GM21576 (cell line): ENCODE results near the gene SOWAHC.

ENCODE experiments used
- ATAC-seq: cut with Tn5 transposase; IDR thresholded peaks from one replicate; pipeline ENCODE4 v1.9.1; 2021; ENCODE audit warnings: mild to moderate bottlenecking, moderate library complexity; ENCODE audit not compliant: unreplicated experiment

SOWAHC gene

GRCh38 chr2:109645412-109646184 lies 31.4 kb downstream of the SOWAHC start:
- no peak for ATAC-seq

DNA sequence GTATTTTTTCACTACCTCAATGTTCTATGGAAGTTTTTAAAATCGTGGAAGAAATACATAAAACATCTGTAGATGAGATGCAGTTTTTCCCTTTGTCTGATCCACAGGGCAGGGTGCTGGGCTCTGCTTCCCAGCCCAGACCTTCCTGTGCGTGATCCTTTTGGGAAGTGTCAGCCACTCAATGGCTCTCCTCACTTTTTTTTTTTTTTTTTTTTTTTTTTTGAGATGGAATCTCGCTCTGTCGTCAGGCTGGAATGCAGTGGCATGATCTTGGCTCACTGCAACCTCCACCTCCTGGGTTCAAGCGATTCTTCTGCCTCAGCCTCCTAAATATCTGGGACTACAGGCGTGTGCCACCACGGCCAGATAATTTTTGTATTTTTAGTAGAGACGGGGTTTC lies 32.8 kb downstream of the SOWAHC start:
- no peak for ATAC-seq

DNA sequence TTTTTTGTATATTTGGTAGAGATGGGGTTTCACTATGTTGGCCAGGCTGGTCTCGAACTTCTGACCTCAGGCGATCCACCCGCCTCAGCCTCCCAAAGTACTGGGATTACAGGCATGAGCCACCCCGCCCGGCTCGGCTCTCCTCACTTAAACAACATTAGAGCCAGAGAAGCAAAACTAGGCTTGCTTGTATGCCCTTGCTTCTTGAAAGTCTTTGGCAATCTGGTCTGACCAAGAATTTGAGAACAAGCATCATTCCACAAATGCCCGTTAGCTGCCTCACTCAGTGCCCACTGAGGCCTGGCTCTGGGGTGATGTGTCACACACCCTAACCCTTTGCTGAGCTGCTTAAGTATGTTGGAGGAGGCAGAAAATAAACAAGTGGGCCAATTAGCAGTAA lies 33.5 kb downstream of the SOWAHC start:
- ATAC-seq: no peak

DNA sequence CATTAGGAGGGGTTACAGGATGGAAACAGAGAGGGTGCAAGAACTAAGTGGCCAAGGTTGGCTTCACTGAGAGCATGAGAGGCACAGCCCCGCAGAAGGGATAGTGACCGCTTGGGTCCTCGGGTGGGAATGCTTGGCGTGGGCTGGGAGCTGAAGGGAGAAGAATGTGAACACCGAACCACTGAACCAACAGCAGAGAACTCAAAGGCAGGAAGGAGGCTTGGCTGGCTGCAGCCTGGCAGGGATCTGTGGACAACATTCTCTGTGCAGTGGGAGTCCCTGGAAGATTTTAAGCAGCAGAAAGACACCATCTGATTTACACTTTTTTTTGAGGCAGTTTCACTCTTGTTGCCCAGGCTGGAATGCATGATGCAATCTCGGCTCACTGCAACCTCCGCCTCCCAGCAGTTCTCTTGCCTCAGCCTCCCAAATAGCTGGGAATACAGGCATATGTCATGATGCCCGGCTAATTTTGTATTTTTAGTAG lies 33.9 kb downstream of the SOWAHC start:
- ATAC-seq: no peak

- ATAC-seq: no peak
Observed at GRCh38 chr2:109649736-109650695, 35.9 kb downstream of the SOWAHC start.

DNA sequence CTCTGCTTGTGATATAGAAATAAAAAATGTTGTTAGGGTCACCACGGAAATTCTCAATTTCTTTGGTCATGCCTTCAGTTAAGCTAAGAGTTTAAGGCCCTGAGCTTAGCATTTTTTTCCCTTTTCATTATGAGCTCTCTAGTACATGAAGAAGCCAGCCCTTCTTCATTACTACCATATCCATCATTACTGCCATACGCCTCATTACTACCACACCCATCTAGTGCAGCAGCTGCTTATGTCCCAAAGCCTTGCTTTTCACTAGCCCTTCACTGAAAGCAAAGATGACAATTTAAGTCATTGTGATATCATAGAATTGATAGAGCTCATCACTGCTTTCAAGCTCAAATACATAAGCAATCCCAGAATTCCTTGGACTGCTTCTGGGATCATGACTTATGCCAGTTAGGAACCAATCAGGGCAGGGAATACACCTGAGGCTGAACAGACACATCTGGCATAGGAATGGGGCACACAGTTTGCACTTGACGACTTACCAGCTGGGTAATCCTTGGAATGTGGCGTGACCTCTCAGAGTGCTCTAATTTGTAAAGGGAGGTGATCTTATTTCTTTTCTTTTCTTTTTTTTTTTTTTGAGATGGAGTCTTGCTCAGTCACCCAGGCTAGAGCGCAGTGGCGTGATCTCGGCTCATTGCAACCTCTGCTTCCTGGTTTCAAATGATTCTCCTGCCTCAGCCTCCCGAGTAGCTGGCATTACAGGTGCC lies 40.3 kb downstream of the SOWAHC start:
- no peak for ATAC-seq

- no peak for ATAC-seq
Observed at GRCh38 chr2:109655287-109655686, 41.1 kb downstream of the SOWAHC start.

- no peak for ATAC-seq
Observed at GRCh38 chr2:109659396-109660045, 45.4 kb downstream of the SOWAHC start.

- no peak for ATAC-seq
Observed at GRCh38 chr2:109660046-109660860, 46.1 kb downstream of the SOWAHC start.

GRCh38 chr2:109662889-109663288 lies 48.7 kb downstream of the SOWAHC start:
- no peak for ATAC-seq

DNA sequence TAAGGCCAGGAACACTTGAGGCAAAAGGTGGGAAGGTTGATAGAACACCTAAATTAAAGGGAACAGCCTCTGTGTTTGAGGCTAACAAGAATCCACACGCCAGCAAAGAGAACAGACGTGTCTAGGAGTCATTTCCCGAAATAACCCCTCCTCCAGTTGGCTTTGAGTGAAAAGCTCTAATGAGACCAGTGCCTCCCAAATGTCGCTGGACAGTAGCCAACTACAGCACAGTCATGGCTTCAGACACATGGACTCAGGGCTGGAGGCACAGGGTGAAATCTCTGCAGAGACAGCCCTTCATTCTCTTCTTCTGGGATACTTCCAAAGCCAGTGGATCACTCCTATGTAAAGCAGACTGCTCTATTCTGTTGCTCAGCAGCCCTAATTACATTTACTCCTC lies 49.6 kb downstream of the SOWAHC start:
- no peak for ATAC-seq

- no peak for ATAC-seq
Observed at GRCh38 chr2:109666466-109666865, 52.3 kb downstream of the SOWAHC start.
